ENCODE measurements around the gene HOXA10.

Gene HOXA10

DNA sequence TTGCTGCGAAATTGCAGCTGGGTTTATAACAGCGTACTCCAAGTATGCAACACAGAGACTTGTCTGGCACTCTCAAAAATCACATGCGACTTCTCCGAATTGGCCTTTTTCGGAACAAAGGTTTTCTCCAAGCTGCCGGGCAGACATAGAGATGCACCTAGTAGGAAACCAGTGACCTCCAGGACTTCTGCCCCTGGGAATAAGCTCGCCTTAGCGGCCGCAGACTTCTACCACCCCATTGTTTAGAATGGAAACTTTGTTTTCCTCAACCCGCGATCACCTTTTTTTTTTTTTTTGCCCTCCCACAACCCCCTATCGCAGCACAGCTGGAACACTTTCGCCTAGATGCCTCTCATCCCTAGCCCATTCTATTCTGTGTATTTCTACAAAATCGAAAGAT, 4.9 kb upstream of the HOXA10 start:
- no peak for DNase-seq

DNA sequence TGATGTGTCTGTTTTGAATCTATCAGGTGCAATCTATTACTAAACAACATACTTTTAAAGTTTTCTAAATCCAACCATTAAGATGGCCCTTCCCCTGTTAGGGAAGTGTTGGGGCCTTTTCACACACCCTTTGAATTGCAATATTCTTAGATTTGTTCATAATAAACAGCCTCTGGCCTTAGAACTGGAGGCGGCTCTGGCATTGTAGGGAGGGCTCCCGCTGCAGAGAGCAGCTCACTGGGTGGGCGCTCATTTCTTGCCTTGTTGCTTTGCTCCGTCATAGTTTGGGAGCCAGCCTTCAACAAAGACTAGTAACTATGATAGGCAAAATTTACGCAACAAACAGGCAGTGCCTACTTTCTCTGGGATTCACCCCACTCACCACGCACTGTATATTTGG, 4.2 kb upstream of the HOXA10 start:
- no peak for DNase-seq

DNA sequence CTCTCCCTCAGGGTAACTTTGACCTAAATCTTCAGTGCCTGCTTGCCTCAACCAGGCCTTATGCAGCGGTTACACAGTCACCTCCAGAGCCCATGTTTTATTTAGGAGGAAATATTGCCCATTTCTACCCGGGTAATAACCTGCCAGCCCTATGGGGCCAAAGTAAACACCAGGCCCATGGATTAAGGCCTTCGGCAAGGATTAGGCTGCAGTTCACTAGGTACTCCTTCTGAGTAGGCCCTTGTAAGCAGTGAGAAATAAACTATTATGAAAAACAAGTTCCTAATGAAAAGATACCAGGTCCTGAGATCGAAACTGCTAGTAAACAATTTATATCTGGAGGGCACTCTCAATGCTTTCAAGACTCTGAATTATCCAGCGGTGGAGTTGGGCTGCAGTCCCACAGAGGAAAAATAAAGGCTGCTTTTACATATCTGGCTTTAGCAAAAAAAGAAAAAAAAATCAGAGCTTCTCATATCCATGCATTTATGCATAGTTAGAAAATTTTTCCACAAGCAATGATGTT, 3.7 kb upstream of the HOXA10 start:
- DNase-seq = peak; percentile 66

DNA sequence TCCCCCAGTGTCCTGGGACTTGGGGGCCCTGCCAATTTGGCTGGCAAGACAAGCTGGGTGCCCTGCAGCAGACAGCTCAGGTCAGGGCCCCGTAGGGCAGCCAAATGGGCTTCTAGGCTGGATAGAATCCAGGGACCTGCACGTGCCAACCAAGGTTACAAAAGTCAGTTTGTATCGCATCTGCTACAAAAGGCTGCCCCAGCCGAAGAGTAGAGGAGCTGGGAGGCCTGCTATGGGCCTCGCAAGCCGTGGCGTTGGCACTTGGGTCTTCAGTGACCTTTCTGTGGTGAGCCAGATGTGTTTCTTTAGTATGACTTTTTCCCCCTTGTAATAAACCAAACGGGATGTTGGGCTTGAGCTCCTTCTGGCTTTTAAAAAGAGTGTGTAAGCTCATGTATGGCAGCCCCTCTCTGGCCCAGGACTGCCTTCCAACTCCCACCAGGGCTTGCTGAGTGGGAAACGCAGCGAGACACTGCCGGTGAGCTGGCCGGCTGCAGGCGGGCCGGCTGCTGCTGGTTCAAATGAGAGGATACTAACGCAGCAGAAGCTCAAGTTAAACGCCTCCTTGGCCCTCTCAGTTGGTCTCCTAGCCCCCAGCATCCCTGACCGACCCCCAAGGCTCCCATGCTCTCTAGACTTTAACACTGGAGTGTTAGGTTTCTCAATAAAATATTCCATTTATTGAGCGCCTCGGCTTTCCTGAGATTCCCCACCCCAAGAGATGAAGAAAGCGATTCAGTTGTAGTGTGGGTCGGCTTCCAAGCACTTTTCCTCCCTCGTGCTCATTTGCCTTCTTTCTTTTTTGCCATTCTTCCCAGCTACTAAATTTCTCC, 3.1 kb upstream of the HOXA10 start:
- no peak for DNase-seq

DNA sequence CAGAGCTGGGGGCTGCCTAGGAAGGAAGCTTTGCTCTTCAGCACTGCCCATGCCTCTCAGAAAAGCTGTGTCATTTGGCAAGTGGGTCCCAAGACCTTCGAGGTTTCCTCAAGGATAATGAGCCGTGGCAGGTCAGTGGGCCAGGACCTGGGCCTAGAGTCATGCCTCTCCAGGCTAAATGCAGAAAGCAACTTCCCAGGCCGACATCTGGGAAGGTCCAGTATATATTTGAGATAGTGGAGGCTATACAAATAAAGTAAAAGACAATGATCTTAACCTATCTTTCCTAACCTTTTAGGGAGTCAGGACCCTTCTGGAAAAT, 2.4 kb upstream of the HOXA10 start:
- DNase-seq = no peak

DNA sequence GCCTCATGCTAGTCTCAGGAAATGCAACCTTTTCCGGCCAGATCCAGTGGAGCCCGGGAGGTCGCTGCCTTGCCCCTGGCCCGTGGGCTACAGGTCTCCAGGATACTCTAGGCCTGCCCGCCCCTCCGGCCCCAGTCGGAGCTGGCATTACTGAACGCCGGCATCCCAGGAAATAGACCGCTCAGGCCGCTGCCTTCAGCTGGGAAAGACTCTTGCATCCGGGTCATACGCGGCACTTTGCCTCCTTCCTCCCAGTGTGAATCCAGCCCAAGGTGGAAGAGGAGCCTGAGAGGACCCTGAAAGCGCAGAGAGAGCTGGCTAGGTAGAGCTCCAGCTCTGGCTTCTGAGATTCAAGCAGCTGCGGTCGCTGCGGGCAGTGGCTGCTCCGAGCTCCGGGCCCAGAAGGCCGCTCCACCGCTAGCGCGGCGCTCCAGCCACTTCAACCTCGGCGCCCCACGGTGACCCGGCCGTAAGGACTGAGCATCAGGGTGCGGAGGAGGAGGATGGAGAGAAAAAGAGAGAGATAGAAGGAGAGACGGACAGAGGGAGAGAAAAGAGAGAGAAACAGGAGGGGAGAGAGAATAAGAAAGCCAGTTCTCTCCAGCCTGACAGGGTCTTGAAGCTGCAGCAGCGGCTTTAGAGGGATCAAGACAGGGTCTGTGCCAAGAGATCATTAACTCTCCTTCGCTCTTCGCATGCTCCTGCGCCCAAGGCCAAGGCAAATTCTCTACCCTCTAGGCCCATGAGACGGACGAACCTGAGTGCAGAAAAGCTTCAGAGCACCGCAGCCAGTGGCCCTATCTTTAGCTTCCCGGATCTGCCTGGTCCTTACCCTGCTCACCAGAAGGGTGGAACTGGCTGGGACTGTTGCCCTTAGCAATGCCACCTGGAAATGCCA, 1.8 kb upstream of the HOXA10 start:
- DNase-seq = no peak

DNA sequence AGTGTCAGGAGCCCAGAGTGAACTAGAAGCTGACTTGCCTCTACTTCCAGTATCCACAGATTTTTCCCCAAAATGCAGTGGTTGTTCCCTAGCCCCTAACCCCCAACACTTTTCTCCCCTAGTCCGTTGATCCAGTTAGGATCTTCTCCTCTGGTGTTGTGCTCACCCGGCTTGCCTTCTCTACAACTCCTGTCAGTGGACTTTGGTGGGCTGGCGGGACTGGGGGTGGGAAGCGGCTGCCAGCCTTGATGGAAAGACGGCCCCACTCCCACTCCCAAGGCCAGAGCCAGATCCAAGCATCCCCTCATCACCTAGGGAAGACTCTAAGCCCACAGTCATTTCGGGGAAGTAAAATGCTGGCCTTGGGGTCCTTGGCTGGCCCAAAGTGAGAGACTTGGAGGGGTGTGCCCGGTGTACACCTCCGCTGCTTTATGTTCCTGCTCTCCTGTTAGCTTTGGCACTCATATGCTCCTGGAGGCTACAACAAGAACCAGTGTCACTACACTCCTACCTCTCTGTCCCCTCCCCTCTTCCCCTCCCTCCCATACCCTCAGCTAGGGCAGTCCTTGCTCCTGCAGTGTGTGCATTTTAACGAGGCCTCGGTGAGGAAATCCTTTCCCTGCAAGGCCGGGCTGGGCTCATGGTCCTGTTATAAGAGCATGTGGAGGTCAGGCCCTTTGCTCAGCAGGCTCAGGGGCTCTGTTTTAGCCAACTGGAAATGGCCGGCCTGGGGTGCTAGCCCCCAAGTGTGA, 930 bp upstream of the HOXA10 start:
- no peak for DNase-seq

DNA sequence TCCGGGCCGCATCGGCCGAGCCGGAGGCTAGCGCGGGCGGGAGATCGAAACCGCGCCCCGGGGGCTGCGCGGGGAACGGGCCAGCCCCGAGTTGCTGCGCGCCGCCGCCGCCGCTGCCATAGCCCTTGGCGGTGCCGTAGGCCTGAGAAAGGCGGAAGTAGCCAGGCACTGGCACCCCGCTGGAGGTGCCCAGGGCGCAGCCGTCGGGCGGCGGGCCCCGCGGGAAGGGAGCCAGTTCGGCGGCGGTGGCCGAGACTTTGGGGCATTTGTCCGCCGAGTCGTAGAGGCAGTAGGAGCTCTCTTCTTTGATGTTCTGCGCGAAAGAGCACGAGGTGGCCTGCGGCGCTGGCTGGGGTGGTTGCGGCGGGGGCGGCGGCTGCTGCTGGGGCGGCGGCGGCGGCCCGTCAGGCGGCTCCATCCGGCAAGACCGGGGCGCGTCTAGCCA, 587 bp downstream of the HOXA10 start:
- no peak for DNase-seq

DNA sequence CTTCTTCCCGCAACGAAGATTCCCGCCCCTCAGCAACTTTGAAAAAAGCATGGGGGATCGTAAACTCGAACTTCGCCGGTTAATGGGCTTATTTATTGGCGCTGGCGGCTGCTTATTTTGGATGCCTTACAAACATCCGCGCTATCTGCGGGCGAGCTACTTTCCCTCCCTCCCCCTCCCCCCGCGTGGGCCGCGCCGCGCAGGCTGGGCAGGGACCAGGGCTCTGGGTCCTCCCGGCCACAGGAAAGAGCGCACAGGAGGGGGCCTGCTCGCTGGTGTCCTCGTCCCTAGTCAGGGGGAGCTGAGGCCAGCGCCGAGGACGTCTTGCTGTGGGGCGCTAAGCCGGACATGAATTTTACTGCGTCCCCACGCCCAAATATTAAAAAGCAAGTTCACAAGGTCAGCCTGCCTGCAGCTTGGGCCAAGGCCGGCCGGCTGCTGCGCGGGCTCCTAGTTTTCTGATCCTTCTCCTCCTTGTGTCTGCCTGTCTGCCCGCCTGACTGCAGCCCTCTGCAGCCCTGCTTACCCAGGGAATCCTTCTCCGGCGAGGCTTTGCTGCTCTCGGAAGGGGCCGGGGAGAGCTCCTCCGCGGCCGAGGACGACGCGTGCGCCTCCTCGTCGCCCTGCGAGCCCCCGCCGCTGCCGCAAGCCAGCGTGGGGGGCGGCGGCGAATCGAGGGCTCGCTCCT, 1.2 kb downstream of the HOXA10 start:
- peak; percentile 56 for DNase-seq

DNA sequence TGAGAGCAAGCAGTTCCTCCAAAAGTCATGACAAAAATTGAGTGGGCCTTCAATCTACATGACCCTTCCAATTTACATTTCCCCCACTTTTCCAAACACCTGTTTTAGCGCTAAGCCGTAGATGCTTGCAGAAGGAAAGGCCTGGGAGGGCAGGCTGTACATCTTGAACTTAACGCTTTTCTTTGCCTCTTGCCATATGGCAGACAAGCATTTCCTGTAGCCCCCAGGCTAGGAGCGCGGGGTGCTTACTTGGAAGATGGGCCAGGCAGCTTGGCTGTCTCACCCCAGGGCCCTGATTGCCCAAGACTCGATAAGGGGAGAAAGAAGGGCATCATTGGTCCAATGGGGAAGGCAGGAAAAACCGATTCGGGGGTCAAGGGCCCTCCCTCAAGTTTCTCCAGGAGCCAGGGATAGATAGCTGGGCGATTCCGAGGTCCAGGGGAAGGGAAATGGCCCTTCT, 1.8 kb downstream of the HOXA10 start:
- DNase-seq = peak; percentile 29

DNA sequence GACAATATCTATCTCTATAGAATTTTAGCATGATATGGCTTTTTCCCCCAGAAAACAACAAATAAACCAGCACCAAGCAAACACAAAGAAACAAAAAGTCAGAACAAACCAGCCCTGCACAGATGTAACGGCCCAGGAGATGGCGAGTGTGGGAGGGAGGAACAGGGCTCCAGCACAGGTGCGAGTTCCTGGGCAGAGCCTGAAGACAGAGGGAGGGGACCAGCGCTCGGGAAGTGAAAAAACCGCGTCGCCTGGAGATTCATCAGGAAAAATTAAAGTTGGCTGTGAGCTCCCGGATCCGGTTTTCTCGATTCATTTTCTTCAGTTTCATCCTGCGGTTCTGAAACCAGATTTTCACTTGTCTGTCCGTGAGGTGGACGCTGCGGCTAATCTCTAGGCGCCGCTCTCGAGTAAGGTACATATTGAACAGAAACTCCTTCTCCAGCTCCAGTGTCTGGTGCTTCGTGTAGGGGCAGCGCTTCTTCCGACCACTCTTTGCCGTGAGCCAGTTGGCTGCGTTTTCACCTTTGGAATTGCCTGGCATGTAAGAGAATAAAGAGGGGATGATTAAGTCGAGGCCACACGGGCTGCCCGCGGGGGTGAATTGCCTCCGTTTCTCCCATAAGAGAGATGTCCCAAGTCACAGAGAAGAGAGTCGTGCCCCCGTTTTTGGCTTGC, 2.3 kb downstream of the HOXA10 start:
- DNase-seq = peak; percentile 60

DNA sequence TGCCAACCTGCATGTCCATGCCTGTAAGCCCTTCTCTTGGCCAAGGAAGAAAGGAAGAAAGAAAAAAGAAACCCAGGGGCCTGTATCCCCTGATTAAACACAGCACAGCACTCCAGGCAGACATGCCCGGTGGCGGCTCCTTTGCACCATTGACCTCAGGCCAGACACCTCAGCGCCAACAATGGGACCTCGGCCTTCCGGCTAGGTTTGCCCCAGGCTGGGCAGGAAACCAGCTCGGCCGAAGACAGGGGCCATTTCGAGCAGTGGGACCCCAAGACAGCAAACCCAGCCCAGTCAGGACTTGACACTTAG, 2.8 kb downstream of the HOXA10 start:
- DNase-seq = no peak

DNA sequence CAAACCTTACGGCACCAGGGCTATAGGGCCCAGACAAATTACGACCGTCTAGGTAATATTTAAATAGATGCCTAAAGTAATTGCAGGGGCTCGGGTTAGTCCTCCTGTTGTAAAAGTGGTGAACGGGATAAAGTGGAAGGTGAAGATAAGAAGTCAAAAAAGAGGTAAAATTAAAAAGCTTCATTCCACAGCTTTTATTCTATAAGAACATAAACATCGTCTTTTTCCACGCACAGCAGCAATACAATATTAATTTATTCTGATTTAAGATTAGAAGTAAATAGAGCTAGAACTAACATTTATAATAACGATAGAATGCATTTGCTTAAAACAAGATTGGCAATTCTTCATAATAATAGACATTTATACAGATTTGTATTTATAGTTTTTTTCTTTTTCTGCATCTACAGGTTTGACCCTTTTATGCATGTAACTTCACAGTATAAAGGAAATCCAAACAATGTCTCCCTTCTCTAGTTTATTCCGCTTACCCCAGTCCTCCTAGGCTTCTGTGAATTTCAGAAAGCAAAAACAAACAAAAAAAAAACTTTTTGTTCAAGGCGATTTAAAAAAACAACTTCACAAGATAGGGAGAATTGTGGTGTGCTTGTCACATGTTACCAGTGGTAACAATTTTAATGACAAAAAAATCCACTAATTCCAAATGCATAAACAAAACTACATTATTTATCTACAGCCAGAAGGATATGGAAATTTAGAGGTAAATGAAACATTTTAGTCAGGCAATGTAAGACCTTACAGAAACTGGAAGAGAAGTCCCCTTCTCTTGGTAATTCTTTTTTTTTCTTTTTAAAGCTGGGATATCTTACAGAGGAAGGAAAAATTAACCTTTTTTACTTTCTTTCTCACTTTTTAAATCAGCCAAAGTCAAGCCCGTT, 3.4 kb downstream of the HOXA10 start:
- no peak for DNase-seq

DNA sequence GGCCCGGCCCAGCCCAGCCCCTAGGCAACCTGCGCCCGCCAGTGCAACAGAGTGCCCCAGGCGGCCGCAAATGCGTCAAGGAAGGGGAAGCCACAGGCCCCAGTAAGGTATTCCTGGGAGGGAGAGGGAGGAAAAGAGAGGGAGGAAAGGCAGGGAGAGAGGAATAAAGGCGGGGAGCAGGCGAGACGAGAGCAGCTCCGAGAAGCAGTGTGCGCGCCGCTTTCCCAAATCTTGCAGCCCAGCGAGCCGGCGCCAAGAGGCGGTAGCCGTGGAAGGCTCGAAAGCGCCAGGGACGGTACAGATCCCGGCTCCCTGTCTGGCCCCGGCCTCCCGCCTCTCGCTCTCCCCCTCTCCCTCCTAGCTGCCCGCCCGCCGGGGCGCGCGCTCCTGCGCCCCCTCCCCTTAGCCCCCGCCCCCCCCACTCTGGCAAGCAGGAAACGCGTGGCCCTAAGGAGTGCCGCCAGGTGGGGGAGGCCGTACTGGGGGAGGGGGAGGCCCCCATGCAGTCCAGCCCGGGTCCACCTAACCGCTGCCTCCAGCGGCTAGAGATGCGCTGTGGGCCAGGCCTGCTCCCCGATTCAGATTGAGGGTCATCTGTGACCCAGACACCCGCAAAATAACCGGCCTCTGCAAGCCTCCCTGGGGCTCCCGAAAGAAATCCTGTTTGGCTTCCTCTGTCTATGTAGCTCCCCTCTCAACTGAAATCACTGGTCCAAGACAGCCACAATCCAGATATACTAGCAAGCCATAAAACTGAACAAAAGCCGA, 4.3 kb downstream of the HOXA10 start:
- no peak for DNase-seq

DNA sequence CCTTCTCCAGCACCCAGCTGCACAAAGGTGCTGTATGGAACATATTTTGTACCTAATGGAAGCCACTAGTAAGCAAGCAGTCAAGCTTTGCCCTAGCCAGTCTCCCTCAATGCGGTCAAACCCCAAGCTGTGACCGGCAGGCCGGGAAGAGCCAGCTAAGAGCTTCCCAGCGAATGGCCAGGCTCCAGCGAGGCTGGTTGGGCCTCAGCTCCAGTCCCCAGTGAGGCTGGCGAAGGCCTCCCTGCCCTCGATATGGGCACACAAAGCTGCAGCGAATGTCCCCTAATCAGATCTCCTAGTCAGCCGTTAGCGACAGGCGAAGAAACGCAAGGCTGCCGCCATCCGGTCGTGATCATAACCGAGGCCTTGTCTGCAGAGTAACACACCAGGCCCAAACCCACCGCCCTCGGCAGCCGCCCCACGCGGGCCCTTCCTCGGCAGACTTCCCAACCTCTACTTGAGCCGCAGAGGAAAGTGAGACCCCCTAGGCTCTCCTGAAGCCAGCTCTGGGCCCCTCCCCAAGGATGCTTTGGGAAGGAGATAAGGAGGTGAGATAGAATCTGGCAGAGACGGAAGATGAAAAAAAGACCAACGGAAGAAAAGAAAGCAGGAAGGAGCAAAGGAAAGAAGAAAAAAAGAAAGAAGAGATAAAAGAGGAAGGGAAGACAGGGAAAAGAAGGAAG, 5.7 kb downstream of the HOXA10 start:
- DNase-seq = peak; percentile 43

DNA sequence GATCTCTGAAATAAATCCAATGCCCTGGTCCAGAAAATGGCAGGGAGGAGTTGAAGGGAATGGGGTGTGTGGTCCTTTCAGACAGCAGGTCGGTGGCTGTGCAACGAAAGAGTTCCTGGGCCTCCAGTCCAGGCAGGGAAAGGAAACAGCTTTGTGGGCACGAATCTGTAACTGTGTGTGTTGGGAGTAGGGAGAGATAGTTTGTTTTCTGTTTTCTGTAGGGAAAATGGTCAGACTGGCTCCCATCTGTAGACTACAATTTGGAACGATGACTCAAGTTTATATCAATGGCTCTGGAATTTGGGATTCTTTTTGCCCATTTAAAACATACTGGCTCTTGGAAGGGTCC, 6.2 kb downstream of the HOXA10 start:
- no peak for DNase-seq

DNA sequence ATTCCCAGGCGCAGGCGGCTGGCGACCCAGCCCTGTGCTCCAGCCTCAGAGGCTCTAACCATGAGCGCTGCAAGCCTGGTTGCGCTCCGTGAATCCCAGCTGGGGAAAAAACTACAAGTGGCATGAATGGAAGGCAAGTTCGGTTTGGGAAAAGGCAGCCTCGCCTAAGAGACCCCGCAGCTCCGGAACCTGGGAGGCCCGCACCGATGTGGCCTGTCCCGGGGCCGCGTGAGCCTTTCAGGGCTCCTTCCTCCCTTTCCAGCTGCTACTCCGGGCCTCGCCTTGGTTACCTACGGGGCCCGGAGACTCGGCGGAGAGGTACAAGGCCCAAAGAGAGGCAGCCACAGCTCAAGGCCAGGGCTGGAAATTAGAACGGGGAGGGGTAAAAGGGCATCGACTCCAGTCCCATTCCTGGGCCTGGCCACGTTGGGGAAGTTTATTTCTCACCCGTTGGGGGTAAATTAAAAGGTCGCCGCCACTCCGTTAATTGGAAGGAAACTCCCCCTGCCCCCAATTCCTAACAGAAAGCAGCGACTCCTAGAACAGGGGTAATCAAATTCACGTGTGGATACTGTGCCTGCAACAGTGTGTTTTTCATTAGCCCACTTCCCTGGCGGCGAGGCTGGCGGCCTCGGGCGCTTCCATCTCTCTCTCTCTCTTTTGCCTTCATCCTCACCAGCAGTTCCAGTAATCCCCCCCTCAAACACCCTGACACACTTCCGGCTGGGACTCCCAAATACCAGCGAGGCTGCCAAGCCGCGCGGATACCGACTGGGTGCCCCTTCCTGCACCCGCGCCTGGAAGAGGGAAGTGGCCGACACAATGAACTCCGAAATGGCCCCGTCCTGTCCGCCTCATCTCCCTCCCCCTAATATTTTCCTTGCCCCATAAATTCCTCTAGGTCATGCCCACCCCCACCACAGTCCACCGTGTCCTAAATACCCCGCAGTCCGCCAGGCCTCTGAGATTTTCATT, 7.3 kb downstream of the HOXA10 start:
- DNase-seq = no peak

DNA sequence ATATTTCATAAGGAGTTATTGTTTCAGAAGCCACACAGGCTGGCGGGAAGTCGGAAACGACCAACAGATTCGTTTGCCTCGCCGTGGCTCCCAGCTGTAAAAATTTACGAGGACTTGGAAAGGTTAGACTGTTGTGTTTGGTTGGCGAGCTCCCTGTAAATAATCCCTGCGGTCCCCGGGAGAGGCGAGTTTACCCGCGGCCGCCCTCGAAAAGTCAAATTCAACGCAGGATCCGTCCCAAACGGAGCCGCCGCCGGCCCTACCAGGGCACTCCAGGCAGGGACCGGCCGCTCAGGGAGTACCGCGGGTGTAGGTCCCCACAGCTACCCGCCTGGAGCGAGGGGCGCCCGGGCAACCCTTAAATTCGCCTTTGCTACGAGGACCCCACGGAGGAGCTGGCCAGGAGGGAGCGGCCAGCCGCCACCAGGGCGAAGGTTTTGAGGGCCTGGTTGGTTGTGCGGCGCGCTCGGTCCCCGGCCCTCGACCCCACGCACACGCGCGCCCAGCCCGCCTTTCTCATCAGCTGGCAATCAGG, 8.1 kb downstream of the HOXA10 start:
- no peak for DNase-seq

All from NCI-H82 (cell line).